Stimulated activated naive CD8-positive, alpha-beta T cell treated with anti-CD3 and anti-CD28 coated beads, Interleukin-15, amount 100 ng/mL, for 72 hours (primary cell): ENCODE results near the gene ZBTB6.
"Not testable (repeated sequence)": the region's sequence is repeated elsewhere in the genome, so short reads cannot be mapped to it uniquely, and the experiment has no call there.

ENCODE experiments used
- ATAC-seq: fragments of 150-1000 bp; cut with Tn5 transposase; 2 replicates; pipeline ENCODE4 v1.10.0; 2021; ENCODE audit warnings: mild to moderate bottlenecking, moderate library complexity
- DNase-seq, 2 donors: peaks; one replicate each; pipeline ENCODE4 v3.0.0; 2021 to 2022
- H3K27ac Mint-ChIP-seq, 2 donors: one replicate each; pipeline ENCODE4 v1.8.0; 2022; ENCODE audit warnings: mild to moderate bottlenecking in 2 of 2, mixed read lengths in 2 of 2, moderate library complexity in 2 of 2
- H3K27me3 Mint-ChIP-seq: one replicate; pipeline ENCODE4 v1.8.0; 2022; ENCODE audit warnings: mixed read lengths
- H3K4me1 Mint-ChIP-seq: one replicate; pipeline ENCODE4 v1.8.0; 2022; ENCODE audit warnings: mild to moderate bottlenecking, mixed read lengths
- H3K4me3 Mint-ChIP-seq, 2 donors: one replicate each; pipeline ENCODE4 v1.8.0; 2022; ENCODE audit warnings: mild to moderate bottlenecking in 2 of 2, mixed read lengths in 2 of 2, moderate library complexity in 1 of 2
- H3K9me3 Mint-ChIP-seq, 2 donors: one replicate each; pipeline ENCODE4 v1.8.0; 2022; ENCODE audit warnings: mixed read lengths in 2 of 2

ZBTB6 gene

GRCh38 chr9:122936464-122936863, 23.3 kb upstream of the ZBTB6 start:
- peaks cover 18% of the 10 kb centered on the region for H3K4me1 Mint-ChIP-seq
- no peak overlapping the region for H3K4me3 Mint-ChIP-seq
- H3K27me3 Mint-ChIP-seq: no peaks in the 10 kb centered on the region
- DNase-seq (no peak), ATAC-seq (no peak)
- no peak overlapping the region for H3K27ac Mint-ChIP-seq
- no peaks in the 10 kb centered on the region for H3K9me3 Mint-ChIP-seq

- ATAC-seq (peak; percentile 99), DNase-seq (peak; percentile 85 to 92)
- H3K4me3 Mint-ChIP-seq: no peak within 1 kb of the TSS
- H3K4me1 Mint-ChIP-seq: peaks cover 6% of the 10 kb centered on the region
- H3K9me3 Mint-ChIP-seq: no peaks in the 10 kb centered on the region
- peak within 1 kb of the TSS in 1 of 2 donors; percentile 90 for H3K27ac Mint-ChIP-seq
- no peaks in the 10 kb centered on the region for H3K27me3 Mint-ChIP-seq
These were observed 18.4 kb upstream of the ZBTB6 start, which contains the start of gene ZBTB26 for GRCh38 chr9:122931226-122932121. ZBTB26 (minus strand) TSS chr9:122931512; CDS start chr9:122919934, 11,578 bp downstream.

GRCh38 chr9:122930541-122931225, 17.6 kb upstream of the ZBTB6 start:
- DNase-seq: no peak
- ATAC-seq: no peak
- peaks cover 6% of the 10 kb centered on the region for H3K4me1 Mint-ChIP-seq
- H3K9me3 Mint-ChIP-seq: no peaks in the 10 kb centered on the region
- H3K4me3 Mint-ChIP-seq: no peak overlapping the region
- H3K27ac Mint-ChIP-seq: no peak overlapping the region
- H3K27me3 Mint-ChIP-seq: no peaks in the 10 kb centered on the region

- Mint-ChIP-seq H3K27me3 (no peaks in the 10 kb centered on the region), H3K27ac (no peak overlapping the region), H3K4me3 (no peak overlapping the region), H3K4me1 (peaks cover 6% of the 10 kb centered on the region), H3K9me3 (no peaks in the 10 kb centered on the region)
- ATAC-seq (no peak), DNase-seq (no peak)
These were observed 16.8 kb upstream of the ZBTB6 start for GRCh38 chr9:122929796-122930354.

- Mint-ChIP-seq H3K27me3 (no peaks in the 10 kb centered on the region), H3K4me1 (peaks cover 5% of the 10 kb centered on the region), H3K4me3 (no peak overlapping the region), H3K9me3 (no peaks in the 10 kb centered on the region), H3K27ac (no peak overlapping the region)
- no peak for ATAC-seq
- no peak for DNase-seq
These were observed 10.8 kb upstream of the ZBTB6 start for GRCh38 chr9:122923947-122924346.

- DNase-seq: no peak
- no peaks in the 10 kb centered on the region for H3K9me3 Mint-ChIP-seq
- no peak for ATAC-seq
- H3K4me3 Mint-ChIP-seq: no peak overlapping the region
- H3K27ac Mint-ChIP-seq: no peak overlapping the region
- H3K27me3 Mint-ChIP-seq: no peaks in the 10 kb centered on the region
- H3K4me1 Mint-ChIP-seq: peaks cover 5% of the 10 kb centered on the region
These were observed 9.6 kb upstream of the ZBTB6 start for GRCh38 chr9:122922713-122923112.

GRCh38 chr9:122918310-122918709, 5.2 kb upstream of the ZBTB6 start:
- no peaks in the 10 kb centered on the region for H3K27me3 Mint-ChIP-seq
- peaks cover 6% of the 10 kb centered on the region for H3K4me1 Mint-ChIP-seq
- no peak overlapping the region for H3K27ac Mint-ChIP-seq
- no peak for DNase-seq
- ATAC-seq: no peak
- no peaks in the 10 kb centered on the region for H3K9me3 Mint-ChIP-seq
- no peak overlapping the region for H3K4me3 Mint-ChIP-seq

GRCh38 chr9:122912671-122912963, 506 bp downstream of the ZBTB6 start:
- Mint-ChIP-seq H3K4me3 (peak overlapping the region; percentile 95 to 99), H3K9me3 (no peaks in the 10 kb centered on the region), H3K4me1 (peaks cover 26% of the 10 kb centered on the region), H3K27me3 (no peaks in the 10 kb centered on the region), H3K27ac (peak overlapping the region; percentile 97 to 98)
- ATAC-seq (no peak), DNase-seq (no peak)

- H3K4me1 Mint-ChIP-seq: peaks cover 13% of the 10 kb centered on the region
- ATAC-seq, H3K27me3 Mint-ChIP-seq, H3K9me3 Mint-ChIP-seq, DNase-seq, H3K4me3 Mint-ChIP-seq, H3K27ac Mint-ChIP-seq: not testable (repeated sequence)
These were observed 7.0 kb downstream of the ZBTB6 start for GRCh38 chr9:122906122-122906521.

- ATAC-seq (peak; percentile 94), DNase-seq (peak; percentile 95 to 99)
- Mint-ChIP-seq H3K27ac (peak within 1 kb of the TSS; percentile 98 to 99), H3K27me3 (no peaks in the 10 kb centered on the region), H3K4me1 (peaks cover 11% of the 10 kb centered on the region), H3K4me3 (peak within 1 kb of the TSS; percentile 93 to 96), H3K9me3 (no peaks in the 10 kb centered on the region)
These were observed 8.1 kb downstream of the ZBTB6 start, which contains the start of gene RC3H2 for GRCh38 chr9:122904823-122905710. RC3H2 (minus strand) TSS chr9:122905359; CDS start chr9:122897509, 7,850 bp downstream.

GRCh38 chr9:122904466-122904822, 8.7 kb downstream of the ZBTB6 start:
- H3K4me1 Mint-ChIP-seq: peaks cover 15% of the 10 kb centered on the region
- peak overlapping the region; percentile 93 to 96 for H3K4me3 Mint-ChIP-seq
- no peak for DNase-seq
- H3K27ac Mint-ChIP-seq: peak overlapping the region; percentile 98 to 99
- ATAC-seq: peak; percentile 23
- no peaks in the 10 kb centered on the region for H3K9me3 Mint-ChIP-seq
- H3K27me3 Mint-ChIP-seq: no peaks in the 10 kb centered on the region

- Mint-ChIP-seq H3K4me3 (peak overlapping the region in 1 of 2 donors; percentile 69), H3K4me1 (peaks cover 30% of the 10 kb centered on the region), H3K9me3 (no peaks in the 10 kb centered on the region), H3K27me3 (no peaks in the 10 kb centered on the region), H3K27ac (no peak overlapping the region)
- ATAC-seq (no peak), DNase-seq (no peak)
These were observed 12.3 kb downstream of the ZBTB6 start for GRCh38 chr9:122900791-122901190.

- H3K4me1 Mint-ChIP-seq: peaks cover 30% of the 10 kb centered on the region
- H3K4me3 Mint-ChIP-seq: no peak overlapping the region
- ATAC-seq (no peak), DNase-seq (no peak)
- no peaks in the 10 kb centered on the region for H3K27me3 Mint-ChIP-seq
- H3K9me3 Mint-ChIP-seq: no peaks in the 10 kb centered on the region
- peak overlapping the region in 1 of 2 donors; percentile 70 for H3K27ac Mint-ChIP-seq
These were observed 15.2 kb downstream of the ZBTB6 start for GRCh38 chr9:122897969-122898368.

- Mint-ChIP-seq H3K4me1 (no peaks in the 10 kb centered on the region), H3K9me3 (no peaks in the 10 kb centered on the region), H3K4me3 (no peak overlapping the region), H3K27ac (no peak overlapping the region), H3K27me3 (no peaks in the 10 kb centered on the region)
- DNase-seq: no peak
- ATAC-seq: no peak
These were observed 24.6 kb downstream of the ZBTB6 start for GRCh38 chr9:122888480-122888879.

- Mint-ChIP-seq H3K27ac (peak overlapping the region in 1 of 2 donors; percentile 22), H3K4me1 (peaks cover 7% of the 10 kb centered on the region), H3K4me3 (no peak overlapping the region), H3K27me3 (no peaks in the 10 kb centered on the region), H3K9me3 (no peaks in the 10 kb centered on the region)
- ATAC-seq (no peak), DNase-seq (no peak)
These were observed 30.0 kb downstream of the ZBTB6 start for GRCh38 chr9:122883125-122883524.
